ENCODE data around the gene IL17RA.
A peak's percentile ranks its signal among the peaks of the same experiment; 100 is the strongest.

IL17RA gene

GRCh38 chr22:17084554-17085276 is at the start of gene IL17RA (continued):
- TF ChIP-seq SP2 (tag by site-specific recombination; IDR thresholded peaks at IDR 0.05) (peak; percentile 95), ZNF518A (tag by site-specific recombination; conservative IDR thresholded peaks at IDR 0.05; ENCODE audit: low read depth) (no peak), ZNF600 (tag by site-specific recombination; IDR thresholded peaks at IDR 0.05) (peak; percentile 53), KLF9 (tag by site-specific recombination; IDR thresholded peaks at IDR 0.05; ENCODE audit: low read depth) (peak; percentile 29), PATZ1 (tag by site-specific recombination; IDR thresholded peaks at IDR 0.05) (peak; percentile 95), TRIM28 (IDR thresholded peaks at IDR 0.05; ENCODE audit: borderline replicate concordance, low read length) (0 out of 2 replicates have a peak, but pooled peaks have one; percentile 26), EGR2 (tag by site-specific recombination; IDR thresholded peaks at IDR 0.05; ENCODE audit: low read depth) (peak; percentile 81), ZNF133 (tag by site-specific recombination; IDR thresholded peaks at IDR 0.05) (no peak), ZNF140 (tag by site-specific recombination; IDR thresholded peaks at IDR 0.05) (peak; percentile 97), ZBTB11 (tag by site-specific recombination; conservative IDR thresholded peaks at IDR 0.05; ENCODE audit: low read depth) (peak; percentile 94), GLIS2 (tag by site-specific recombination; IDR thresholded peaks at IDR 0.05) (0 out of 2 replicates have a peak, but pooled peaks have one; percentile 38), ZNF366 (tag by site-specific recombination; conservative IDR thresholded peaks at IDR 0.05) (peak; percentile 34; the same call in 1 of the 2 replicates), ZNF394 (tag by site-specific recombination; IDR thresholded peaks at IDR 0.05; ENCODE audit: borderline replicate concordance) (peak; percentile 96), INSM2 (tag by site-specific recombination; IDR thresholded peaks at IDR 0.05) (peak; percentile 50; the same call in 1 of the 2 replicates), ZNF2 (tag by site-specific recombination; IDR thresholded peaks at IDR 0.05) (peak; percentile 41; the same call in 1 of the 2 replicates), KLF8 (tag by site-specific recombination; IDR thresholded peaks at IDR 0.05) (peak; percentile 65; the same call in 1 of the 2 replicates), ZXDB (tag by site-specific recombination; IDR thresholded peaks at IDR 0.05) (peak; percentile 75), KLF17 (tag by site-specific recombination; IDR thresholded peaks at IDR 0.05) (peak; percentile 83), ZFHX2 (tag by site-specific recombination; conservative IDR thresholded peaks at IDR 0.05) (peak; percentile 85), OSR2 (tag by site-specific recombination; IDR thresholded peaks at IDR 0.05) (no peak), GFI1B (tag by site-specific recombination; IDR thresholded peaks at IDR 0.05) (no peak), ZNF76 (tag by site-specific recombination; IDR thresholded peaks at IDR 0.05; ENCODE audit: borderline replicate concordance, low read depth) (peak; percentile 60; the same call in 1 of the 2 replicates), ZBTB20 (tag by site-specific recombination; IDR thresholded peaks at IDR 0.05) (peak; percentile 96)
- TF ChIP-seq, protein P1, sequence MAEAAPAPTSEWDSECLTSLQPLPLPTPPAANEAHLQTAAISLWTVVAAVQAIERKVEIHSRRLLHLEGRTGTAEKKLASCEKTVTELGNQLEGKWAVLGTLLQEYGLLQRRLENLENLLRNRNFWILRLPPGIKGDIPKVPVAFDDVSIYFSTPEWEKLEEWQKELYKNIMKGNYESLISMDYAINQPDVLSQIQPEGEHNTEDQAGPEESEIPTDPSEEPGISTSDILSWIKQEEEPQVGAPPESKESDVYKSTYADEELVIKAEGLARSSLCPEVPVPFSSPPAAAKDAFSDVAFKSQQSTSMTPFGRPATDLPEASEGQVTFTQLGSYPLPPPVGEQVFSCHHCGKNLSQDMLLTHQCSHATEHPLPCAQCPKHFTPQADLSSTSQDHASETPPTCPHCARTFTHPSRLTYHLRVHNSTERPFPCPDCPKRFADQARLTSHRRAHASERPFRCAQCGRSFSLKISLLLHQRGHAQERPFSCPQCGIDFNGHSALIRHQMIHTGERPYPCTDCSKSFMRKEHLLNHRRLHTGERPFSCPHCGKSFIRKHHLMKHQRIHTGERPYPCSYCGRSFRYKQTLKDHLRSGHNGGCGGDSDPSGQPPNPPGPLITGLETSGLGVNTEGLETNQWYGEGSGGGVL (tag by site-specific recombination; IDR thresholded peaks at IDR 0.05), result peak; percentile 58
